T47D (cell line): ENCODE measurements around the gene TGM2.

ENCODE experiments used
- DNase-seq, 2 experiments: peaks; one replicate each; pipeline versions ENCODE4 v3.0.0 to v3.0.0-alpha.2; 2011 to 2012; ENCODE audit warnings: low read depth in 1 of 2, low spot score in 1 of 2
- JUND ChIP-seq: IDR thresholded peaks from 2 replicates; pipeline ENCODE4 v1.6.1; 2012; ENCODE audit warnings: low read depth
- in situ Hi-C: cut with HindIII; loops from 2 replicates; pipeline ENCODE4 v1.10.0; 2016; ENCODE audit warnings: low sequenced_read_pairs, low pct_unique_long_range_greater_than_20kb

Gene TGM2

GRCh38 chr20:38159957-38160756 lies 4.9 kb downstream of the TGM2 start:
- in situ Hi-C loops = no loop called here
- DNase-seq = no peak
- TF ChIP-seq JUND = no peak

- DNase-seq = no peak
- TF ChIP-seq JUND = no peak
- in situ Hi-C loops = no loop called here
These were observed 5.5 kb downstream of the TGM2 start for GRCh38 chr20:38159566-38159956.

- in situ Hi-C loops = no loop called here
- DNase-seq = no peak
- no peak for TF ChIP-seq JUND
These were observed 6.2 kb downstream of the TGM2 start for GRCh38 chr20:38158701-38159351.

- TF ChIP-seq JUND = no peak
- in situ Hi-C loops = no loop called here
- DNase-seq = no peak
These were observed 7.2 kb downstream of the TGM2 start for GRCh38 chr20:38157635-38158495.

GRCh38 chr20:38156888-38157634 lies 8.0 kb downstream of the TGM2 start:
- in situ Hi-C loops = no loop called here
- no peak for TF ChIP-seq JUND
- DNase-seq = no peak

GRCh38 chr20:38156280-38156679 lies 8.8 kb downstream of the TGM2 start:
- no peak for DNase-seq
- TF ChIP-seq JUND = no peak
- in situ Hi-C loops = no loop called here

GRCh38 chr20:38155811-38156210 lies 9.3 kb downstream of the TGM2 start:
- in situ Hi-C loops = no loop called here
- TF ChIP-seq JUND = no peak
- no peak for DNase-seq

- in situ Hi-C loops = no loop called here
- no peak for DNase-seq
- TF ChIP-seq JUND = no peak
These were observed 11.7 kb downstream of the TGM2 start for GRCh38 chr20:38153401-38153800.

GRCh38 chr20:38152621-38153221 lies 12.3 kb downstream of the TGM2 start:
- in situ Hi-C loops = no loop called here
- no peak for DNase-seq
- TF ChIP-seq JUND = no peak

GRCh38 chr20:38152175-38152620 lies 12.9 kb downstream of the TGM2 start:
- in situ Hi-C loops = no loop called here
- DNase-seq = no peak
- no peak for TF ChIP-seq JUND

GRCh38 chr20:38151455-38151854 lies 13.6 kb downstream of the TGM2 start:
- TF ChIP-seq JUND = no peak
- in situ Hi-C loops = no loop called here
- no peak for DNase-seq
